RPMI8226 (cell line): ENCODE measurements around the gene ACIN1.

Experiments
- DNase-seq: peaks from one replicate; pipeline ENCODE4 v3.0.0-alpha.2; 2015

Gene ACIN1

DNA sequence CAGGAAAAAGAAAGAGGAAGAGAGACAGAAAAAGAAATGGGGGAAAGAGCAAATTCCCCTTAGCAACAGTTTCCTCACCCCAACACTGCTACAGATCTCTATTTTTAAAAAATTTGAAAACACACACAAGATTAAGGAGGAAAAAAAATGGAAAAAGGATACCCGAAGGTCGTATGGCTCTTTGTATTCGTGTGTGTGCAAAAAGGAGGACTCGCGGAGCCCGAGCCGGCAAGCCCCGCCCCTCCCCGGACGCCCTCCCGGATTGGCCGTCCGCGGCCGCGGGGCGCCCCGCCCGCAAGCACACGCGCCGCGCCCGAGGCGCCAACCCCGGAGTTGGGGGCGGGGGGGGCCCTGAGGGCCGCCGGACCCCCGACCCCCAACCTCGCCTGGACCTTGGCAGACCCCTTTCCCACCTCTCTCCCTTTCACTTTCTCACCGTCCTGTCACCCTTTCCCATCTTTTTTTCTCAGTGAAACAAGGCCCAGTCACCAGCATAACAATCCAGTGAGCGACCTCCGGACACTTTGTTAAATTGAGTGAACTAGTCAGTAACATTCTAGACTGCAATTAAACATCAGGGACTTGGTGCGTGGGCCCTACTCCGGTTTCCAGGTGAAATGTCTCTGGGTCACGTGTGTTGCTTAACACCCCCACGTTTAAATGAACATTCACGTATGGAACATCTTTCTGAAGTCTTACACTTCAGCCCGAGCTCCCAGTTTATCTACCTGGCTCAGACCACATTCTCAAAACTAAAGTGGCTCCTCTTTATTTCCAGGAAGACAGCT is 84.8 kb downstream of the ACIN1 start, which contains the start of gene C14orf93:
C14orf93 (minus strand) TSS at position 205 of the 788 bp plus-strand sequence. CDS start 11,120 bp downstream, outside the sequence.
- DNase-seq = peak; percentile 77

DNA sequence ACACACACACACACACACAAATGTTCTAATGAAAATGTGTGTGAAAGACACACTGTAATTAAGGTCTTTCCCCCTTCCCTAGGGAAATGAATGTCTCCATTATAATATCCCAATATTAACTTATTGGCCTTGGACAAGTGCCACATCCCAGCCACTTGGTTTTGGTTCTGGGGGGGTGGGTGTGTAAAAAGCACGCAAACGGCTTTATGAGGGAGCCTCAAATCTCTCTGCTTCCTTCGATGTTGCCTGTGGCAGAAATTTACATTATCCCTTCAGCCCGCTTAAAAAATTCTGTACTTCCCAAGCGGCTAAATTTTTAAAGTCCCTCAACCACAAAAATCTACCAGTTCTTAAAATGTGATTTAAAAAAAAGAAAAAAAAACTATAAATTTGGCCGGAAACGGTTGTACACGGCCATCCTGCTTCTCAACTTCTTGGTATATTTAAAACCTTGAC is 85.4 kb downstream of the ACIN1 start:
- DNase-seq = peak; percentile 19

DNA sequence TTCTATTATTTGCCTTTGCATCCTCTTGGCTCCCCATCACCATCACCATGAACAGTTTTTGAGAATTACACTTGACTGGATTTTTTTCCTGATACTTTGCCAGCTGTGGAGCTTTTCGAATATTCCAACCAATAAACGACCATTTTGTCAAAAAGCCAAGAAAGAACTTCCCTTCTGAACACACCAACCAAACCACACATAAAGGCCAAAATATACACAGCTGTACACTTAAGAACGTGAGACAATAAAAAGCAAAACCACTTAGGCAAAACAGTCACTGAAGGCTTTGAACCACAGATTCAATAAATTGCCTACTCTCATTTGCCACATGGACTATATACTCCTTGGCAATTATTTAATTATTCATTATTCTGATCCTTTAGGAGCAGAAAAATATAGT is 86.1 kb downstream of the ACIN1 start:
- DNase-seq = peak; percentile 35
